NCI-H69 (cell line): ENCODE results near the gene RNF5.
A peak's percentile ranks its signal among the peaks of the same experiment; 100 is the strongest.

ENCODE experiments used
- DNase-seq: peaks from one replicate; lab custom pipeline; 2025; lab: John Stamatoyannopoulos, UW

The RNF5 gene

DNA sequence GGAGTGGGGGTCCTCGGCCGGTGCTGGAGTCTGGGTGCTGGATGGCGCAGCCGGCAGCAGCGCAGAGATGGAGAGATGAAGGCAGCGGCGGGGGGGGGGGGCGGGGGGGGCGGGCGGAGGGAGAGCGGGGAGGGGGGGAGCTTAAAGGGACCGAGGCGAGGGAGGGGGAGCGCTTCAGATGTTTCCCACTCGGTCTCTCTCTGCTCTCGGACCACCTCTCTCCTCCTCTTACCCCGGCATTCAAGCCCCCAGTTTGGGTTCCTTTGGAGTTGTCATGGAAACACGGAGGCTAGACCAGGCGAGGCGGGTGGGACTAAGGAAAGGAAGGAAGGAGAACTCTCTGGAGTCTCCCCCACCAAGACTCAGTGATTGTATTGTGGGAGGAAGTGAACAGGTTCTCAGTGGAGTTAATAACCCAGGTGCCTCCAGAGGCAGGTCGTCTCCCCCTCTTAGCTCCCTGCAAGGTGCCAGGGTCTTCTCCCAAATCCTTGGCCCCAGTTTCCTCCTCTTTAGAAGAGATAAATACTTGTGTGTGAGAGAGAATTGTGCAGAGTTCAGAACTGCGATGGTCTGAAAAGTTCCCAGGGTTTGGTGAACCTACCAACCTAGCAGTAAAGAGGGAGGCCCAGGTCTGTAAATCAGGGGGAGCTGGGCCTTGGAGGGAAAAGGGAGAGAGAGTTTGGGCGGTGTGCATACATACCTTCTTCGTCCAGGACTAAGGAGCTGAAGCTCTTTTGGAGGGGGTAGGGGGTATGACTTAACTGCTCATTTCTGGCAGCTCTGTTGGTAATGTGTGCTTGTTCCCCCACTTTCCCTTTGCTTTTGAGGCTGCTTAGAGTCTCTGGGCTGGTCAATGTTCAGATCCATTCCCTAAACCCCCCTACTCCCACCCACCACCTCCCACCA, 26.1 kb upstream of the RNF5 start, which contains the start of gene PRRT1:
PRRT1 (minus strand) TSS at position 77 of the 906 bp plus-strand sequence. CDS start 112 bp downstream, outside the sequence.
- peak; percentile 42 for DNase-seq

DNA sequence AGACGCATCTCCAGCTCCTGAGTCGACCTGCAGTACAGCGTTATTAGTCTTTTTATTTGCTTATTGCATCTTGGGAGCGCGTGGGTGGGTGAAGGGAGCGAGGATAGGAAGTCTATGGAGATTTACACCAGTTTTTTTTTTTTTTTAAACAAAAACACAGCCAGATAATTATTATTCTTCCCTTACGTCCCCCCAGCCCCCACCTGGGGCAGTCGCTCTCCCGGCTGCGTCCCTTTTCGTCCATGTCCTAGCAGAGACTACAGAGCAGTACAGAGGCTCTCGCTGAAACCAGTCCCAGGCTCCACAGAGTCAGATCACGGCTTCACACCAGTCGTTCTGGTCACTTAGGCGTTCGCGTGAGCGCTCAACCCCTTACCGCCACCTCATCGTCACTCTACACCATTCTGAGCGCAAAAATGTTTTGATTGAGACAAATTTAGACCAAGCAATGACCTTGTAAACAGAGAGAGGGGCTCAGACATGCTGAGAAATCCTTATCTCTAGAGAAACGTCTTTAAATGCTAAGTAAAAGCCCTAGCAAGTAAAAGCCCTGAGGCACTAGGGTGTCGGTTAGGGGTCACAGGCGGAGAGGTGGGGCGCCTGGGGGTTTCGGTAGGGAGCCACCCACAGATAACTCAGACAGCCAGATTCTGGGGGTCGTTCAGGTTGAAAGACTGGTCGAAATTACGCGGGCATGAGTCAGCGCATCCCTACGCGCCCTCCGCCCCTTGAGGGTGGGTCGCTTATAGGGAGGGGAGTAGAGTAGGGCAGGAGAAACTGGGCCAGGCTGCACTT, 25.2 kb upstream of the RNF5 start:
- peak; percentile 68 for DNase-seq

DNA sequence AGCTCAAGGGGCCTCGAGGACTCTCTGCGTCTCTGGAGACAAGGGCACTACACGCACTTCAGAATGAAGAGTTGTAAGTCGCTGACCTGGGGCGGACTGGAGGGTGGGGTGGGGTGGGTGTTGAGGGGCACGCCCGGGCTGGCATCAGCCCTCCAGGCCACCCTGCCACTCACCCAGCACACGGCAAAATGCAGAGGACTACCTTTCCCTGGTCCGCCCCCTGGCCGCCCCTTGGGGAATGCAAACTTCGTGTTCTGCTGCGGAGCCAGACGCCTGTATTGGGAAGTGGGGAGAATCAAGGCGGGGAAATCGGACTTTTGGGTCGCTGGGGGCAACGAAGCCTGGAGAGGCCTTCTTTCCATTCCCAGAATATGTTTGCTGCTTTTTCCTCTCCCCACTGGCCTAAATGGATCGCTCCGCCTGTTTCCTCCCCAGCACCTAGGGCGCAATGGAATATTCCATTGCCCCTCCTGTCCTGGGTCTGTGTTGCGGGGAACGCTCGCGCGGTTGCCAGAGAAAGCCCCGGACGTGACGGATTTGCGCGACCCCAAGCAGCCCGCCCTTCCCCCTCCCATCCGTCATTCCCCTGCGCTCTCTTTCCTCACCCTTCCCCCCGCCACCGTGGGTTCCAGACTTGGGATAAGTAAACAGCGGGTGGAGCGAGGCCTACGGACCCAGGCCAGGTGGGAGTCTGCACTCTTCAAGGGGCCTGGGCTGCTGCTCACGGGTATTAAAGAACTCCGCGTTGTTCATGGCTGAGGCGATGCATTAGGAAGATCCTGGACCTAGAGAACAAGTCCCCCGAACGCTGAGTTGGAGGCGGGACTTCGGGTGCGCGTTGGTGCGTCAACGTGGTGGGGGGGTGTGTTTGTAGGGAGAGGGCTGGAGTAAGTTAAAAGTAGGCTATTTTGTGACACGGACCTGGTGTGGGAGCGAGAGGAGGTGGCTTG, 24.4 kb upstream of the RNF5 start, which contains the start of gene PPT2:
PPT2 (plus strand) TSS at position 578 of the 950 bp plus-strand sequence. CDS start 454 bp downstream, outside the sequence.
- peak; percentile 96 for DNase-seq

DNA sequence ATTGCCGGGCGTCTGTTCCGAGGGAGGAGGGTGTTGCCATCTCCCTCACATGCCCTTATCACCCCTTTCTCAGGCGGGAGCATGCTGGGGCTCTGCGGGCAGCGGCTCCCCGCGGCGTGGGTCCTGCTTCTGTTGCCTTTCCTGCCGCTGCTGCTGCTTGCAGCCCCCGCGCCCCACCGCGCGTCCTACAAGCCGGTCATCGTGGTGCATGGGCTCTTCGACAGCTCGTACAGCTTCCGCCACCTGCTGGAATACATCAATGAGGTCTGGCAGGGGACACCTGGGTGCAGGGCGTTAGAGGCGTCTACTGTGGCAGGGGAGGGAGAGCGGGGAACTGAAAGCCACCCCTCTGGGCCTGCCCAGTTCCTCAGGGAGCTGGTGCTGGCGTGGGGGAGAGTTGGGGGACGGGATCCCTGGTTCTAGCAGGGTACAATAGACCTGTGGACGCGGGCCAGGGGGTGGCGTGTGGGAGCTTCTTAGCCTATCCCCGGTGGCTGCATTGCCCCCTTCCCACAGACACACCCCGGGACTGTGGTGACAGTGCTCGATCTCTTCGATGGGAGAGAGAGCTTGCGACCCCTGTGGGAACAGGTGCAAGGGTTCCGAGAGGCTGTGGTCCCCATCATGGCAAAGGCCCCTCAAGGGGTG, 23.6 kb upstream of the RNF5 start:
- DNase-seq = peak; percentile 93

DNA sequence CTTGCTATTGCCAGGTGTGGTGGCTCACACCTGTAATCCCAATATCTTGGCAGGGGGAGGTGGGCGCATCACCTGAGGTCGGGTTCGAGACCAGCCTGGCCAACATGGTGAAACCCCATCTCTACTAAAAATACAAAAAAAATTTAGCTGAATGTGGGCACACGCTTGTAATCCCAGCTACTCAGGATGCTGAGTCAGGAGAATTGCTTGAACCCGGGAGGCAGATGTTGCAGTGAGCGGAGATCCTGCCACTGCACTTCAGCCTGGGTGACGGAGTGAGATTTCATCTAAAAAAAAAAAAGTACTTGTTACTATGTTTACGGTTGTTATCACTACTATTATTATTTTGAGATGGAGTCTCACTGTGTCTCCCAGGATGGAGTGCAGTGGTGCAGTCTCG, 21.3 kb upstream of the RNF5 start:
- DNase-seq = no peak

DNA sequence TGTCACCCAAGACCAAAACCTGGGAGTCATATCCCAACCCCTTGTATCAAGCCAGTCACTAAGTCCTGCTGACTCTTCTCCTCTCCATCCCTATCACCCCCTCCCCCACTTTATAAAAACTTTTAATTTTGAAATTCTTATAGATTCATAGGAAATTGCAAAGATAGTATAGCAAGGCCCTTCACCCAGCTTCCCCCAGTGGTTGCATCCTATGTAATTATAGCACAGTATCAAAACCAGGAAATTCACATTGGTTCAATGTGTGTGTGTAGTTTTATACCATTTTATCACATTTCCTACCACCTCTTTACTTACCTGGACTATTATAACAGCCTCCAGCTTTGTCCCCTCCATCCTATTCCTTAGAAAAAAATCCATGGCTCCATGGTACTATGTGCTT, 20.2 kb upstream of the RNF5 start:
- DNase-seq = no peak

DNA sequence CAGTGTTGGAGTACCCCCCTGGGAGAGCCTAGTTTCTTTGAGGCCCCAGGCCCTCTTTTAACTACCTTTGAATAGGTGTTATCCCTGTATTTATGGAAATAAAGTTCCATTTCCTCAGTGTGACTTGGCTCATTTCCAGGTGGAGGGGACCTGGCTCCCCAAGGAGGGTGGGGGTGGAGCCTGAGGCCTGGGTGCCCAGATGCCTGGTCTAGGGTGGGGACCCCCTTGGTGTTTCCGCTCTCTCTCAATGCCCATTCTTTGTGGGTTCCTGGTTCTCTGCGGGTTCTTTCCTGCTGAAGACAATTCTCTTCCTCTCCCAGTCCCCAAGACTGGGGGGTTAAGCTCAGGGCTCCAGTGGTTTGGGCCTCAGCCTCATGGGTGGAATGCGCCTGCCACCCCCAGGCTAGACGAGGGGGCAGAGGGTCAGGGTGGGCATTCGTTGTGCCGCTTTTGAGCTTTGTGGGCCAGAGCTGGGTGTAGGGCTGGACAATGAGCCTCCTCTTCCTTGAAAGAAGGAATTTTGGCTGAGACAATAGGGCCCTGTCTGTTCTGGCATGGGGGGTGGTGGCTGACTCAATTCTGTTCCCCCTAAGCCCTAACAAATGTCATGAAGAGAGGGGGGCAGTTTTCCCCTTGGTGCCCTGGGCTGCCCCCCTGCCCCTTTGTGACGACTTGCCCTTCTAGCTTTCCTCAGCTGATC, 14.5 kb upstream of the RNF5 start:
- DNase-seq = no peak

DNA sequence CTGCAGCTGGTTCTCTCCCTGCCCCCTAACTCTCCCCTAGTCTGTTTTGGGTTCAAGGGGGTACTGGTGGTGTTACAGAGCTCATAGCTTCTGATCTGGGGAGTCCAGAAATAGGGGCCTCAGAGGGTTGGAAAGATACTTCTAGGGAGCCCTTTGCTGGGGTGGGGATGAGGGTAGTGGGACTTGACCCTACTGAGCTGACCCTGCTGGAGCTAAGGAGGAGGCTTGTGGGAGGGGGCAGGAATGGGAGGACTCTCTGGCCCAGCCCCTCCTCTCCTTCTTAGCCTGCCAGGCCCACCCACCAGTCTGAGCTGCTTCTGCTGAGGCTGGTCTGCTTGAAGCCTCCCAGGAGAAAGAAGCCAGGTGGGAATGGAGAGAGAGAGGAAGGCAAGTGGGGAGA, 13.9 kb upstream of the RNF5 start, which contains the start of gene EGFL8:
EGFL8 (plus strand) TSS at position 301 of the 400 bp plus-strand sequence. CDS start 1,571 bp downstream, outside the sequence.
- no peak for DNase-seq

DNA sequence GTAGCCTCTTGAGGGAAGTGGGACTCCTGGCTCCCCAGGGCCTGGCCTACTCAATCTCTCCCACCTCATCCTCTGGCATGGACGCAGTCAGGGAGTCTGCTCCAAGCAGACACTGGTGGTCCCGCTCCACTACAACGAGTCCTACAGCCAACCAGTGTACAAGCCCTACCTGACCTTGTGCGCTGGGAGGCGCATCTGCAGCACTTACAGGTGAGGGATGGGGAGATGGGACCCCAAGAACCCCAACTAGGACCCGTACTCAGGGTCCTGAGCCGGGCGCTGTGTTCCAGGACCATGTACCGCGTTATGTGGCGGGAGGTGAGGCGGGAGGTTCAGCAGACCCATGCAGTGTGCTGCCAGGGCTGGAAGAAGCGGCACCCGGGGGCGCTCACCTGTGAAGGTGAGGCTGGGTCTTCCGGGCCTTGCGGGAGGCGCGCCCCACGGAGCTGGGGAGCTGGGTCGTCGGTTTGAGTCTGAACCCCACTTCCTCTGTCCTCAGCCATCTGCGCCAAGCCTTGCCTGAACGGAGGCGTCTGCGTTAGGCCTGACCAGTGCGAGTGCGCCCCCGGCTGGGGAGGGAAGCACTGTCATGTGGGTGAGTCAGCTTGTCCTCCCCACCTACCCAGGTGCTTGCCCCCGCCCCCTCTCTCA, 11.7 kb upstream of the RNF5 start:
- DNase-seq = no peak

DNA sequence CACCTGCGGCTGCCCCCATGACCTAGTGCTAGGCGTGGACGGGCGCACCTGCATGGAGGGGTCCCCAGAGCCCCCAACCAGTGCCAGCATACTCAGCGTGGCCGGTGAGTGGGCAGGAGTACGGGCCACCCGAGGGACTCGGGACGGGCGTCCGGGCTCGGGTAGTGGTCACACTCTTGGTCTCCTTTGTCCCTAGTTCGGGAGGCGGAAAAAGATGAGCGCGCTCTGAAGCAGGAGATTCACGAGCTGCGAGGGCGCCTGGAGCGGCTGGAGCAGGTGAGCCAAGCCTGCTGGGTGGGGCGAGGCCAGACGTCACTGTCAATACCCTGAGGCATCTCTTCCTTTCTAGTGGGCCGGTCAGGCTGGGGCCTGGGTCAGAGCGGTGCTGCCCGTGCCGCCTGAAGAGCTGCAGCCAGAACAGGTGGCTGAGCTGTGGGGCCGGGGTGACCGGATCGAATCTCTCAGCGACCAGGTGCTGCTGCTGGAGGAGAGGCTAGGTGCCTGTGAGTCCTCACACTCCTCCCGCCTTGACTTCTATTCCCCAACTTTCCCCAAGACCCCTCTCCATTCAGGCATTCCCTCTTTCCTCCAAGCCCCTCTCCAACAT, 10.9 kb upstream of the RNF5 start:
- peak; percentile 14 for DNase-seq

DNA sequence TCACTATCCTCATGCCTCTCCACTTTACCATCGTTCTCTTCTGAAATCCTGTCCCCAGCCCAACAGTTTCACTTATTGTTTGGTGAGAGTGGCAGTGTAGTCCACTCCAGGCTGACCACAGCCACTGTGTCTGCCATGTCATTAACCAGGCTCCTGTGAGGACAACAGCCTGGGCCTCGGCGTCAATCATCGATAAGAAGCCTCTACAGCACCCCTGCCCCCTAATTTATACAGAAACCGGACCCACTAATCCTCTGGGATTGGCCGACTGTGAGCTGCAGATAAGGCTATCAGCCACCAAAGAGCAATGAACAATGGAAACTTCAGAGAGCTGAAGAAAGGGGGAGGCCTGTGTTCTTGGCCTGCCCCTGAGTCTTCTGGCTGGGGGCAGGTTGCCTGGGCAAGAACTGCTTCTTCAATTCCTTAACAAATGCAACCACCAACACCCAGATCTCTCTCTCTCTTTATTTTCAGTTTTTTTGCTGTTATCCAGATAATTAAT, 10.4 kb upstream of the RNF5 start:
- DNase-seq = no peak

DNA sequence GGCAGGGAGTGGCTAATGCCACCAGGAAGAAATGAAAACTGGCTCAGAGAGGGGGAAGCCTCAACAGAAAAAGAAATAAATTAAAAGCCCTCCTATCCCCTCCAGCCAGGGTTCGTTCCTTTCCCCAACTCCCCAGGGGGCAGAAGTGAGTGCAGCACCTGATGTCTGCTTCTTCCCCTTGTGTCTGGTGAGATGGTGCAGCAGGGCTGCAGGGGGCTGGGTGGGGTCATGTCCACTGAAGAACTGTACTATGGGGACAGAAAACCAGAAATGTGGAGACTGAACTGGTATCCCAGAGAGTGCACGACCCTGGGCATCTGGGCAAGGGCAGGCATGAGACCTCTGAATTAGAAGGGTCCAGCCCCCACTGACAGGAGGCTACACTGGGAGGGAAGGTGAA, 9.9 kb upstream of the RNF5 start:
- no peak for DNase-seq

DNA sequence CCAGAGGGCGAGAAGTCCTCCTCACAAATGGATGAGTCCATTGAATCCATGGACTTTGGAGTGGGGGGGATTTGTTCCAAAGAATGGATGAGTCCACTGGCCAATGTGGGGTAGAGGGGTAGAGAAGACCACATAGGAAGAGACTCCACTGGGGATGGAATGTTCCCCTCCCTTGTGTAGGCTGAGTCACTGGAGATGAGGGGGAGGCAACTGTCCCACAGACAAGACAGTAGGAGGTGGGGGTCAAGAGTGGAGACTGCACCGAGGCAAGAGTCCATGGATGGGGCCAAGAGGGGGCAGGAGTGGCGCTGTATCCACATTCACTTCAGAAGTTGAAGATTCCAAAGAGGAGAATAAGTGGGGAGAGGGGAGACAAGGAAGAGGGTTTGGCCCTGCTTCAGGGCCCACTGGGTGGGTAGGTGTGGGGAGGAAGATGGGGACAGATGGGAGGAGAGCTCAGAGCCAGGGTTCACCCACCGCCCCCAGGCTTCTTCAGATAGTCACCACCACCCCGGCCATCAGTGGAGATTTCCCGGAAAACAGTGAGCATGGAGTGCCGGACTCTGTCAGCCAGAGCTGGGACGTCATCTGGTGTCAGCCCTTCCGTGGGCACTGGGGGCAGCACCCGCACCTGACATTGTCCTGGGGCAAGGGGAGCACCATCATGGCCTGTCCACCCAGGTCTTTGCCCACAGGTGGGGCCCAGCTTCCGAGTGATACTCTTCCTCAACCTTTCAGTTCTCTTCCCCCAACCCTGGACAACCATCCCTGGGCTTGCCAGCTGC, 9.2 kb upstream of the RNF5 start:
- no peak for DNase-seq

DNA sequence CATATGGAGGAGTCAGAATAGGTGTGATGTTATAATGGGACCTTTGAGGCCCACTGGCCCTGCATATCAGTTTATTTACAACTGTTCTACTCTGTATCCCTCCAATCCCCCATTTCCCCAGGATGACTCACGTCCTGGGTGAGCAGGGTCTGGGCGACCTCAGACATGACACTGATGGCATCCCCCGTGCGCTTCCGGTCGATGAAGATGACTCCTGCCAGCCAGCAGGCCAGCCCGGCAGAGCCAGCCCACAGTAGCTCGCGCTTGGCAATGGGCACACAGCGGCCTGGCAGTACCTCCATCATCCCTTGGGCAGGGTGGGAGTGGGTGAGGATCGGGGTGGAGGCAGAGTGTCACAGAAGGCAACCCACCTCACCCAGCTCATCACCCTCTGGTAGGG, 7.9 kb upstream of the RNF5 start:
- no peak for DNase-seq

DNA sequence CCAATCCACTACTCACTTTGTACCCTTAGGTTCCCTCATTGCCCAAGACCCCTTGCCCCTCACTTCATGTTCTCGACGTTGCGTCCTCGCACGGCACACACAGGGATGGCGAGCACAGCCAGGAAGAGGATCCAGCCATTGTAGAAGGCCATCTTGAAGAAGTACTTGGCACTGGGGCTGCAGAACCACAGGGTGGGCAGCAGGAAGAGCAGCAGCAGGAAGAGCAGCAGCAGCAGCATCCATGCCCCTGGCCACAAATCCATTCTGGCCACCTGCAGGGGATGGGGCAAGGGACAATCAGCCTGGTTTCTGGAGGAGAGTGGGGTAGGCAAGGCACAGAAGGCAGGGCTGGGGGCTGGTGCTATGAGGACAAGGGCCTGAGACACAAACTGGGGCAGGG, 7.0 kb upstream of the RNF5 start:
- DNase-seq = no peak

DNA sequence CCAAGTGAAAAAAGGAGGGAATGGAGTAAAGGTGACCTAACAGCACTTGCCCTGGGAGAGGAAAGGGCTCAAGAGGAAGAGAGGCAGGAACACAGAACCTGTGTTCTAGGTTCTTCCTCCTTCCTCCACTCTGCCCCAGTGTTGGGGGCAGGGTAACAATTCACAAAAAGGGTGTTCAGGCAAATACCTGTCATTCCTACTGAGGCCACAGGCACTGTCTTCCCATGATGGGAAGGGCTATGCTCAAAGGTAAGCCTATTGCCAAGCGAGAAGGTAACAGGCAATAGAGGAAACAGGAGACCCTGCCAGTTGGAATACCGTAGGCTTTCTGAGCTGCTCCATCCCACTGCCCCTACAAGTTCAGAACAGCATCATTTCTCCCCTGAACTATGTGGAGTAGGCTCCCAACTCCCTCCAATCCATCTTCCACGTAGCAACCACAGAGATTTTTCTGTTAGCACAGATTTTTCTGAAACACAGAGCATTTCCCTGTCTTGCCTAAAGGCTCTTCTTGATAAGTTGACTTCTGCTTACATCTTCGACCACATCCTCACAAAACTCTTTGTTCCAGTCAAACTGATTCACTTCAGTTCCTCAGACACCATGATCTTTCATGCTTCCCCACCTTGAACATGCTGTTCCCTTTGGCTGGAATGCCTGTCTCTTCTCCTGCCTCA, 5.0 kb upstream of the RNF5 start:
- DNase-seq = no peak

DNA sequence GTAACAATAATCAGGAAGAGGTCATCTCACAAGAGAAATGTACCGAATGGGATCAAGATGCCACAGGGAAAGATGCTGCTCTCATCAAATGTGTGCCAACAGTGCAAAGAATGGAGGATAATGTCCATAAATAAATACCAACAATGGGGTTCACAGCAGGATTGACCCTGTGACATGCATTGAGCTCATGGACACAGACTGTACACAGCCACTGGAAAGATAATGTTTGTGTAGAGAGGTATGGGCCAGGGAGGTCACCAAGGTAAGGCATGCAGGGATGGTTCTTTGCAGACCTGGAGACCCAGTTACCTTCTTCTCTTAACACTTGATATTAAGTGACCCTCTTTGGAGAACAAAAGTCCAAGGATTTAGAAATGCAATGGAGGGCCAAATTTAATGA, 3.8 kb upstream of the RNF5 start:
- no peak for DNase-seq

DNA sequence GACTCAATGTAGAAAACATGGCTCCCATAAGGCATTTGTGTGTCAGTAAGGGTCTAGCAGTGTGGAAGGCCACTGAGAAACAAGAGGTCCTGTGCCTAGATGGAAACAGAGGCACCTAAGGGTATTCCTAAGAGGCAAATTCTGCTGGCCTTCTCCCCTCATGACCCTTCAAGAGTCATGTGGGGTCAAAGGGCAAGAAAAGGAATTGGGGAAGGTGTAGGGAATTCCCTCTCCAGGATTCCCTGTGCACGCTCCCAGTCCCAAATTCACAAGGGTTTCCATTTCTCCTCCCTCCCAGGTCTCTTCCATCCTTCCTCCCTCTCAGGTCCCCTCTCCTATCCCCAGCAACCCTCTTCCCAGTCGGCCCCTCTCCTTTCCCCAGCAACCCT, 2.9 kb upstream of the RNF5 start:
- DNase-seq = no peak
